ENCODE data around the gene ABCC4. TPM values are rescaled to one million over a fixed set of nuclear protein-coding genes. Genes with fewer than 3 reads are reported as not detected.
A peak's percentile ranks its signal among the peaks of the same experiment; 100 is the strongest.

ABCC4 gene
- total RNA-seq, 1 donor from 2014 or later, result 4.9 TPM

- H3K36me3 ChIP-seq, result no peaks in the 10 kb centered on the region
- H3K9me3 ChIP-seq (replicated peaks), result no peaks in the 10 kb centered on the region
- H3K27me3 ChIP-seq (ENCODE audit: low read depth), result no peaks in the 10 kb centered on the region
- no peak overlapping the region for H3K4me3 ChIP-seq
- intact Hi-C loops (cut with micrococcal nuclease), result loop anchor here (2.0 kb wide), 1 partner anchor 187 kb away; no protein-coding TSS in a partner anchor
- H3K4me1 ChIP-seq, result no peaks in the 10 kb centered on the region
- H3K27ac ChIP-seq (replicated peaks), result no peak overlapping the region
- peak; percentile 90 for TF ChIP-seq CTCF (IDR thresholded peaks at IDR 0.05; ENCODE audit: borderline replicate concordance)
- DNase-seq, result peak; percentile 71
Measured at GRCh38 chr13:95191821-95192563, 109.3 kb downstream of the ABCC4 start.

DNA sequence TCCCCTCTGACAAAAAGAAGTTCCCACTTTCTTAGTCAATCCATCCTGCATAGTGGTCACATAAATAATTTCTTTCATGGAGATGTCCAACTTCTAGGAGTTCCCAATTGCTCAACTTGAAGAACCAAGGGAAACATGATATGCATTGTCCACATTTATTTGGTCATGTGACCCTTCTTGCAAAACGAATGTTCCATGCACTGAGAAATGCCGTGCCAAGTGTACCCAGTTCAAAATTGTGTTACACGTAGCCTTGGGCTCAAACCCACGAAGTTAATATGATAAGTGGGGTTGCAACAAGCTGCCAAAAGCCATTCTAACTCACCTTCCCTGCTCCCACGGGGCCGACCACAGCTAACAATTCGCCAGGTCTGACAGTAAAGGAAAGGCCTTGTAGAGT lies 113.1 kb downstream of the ABCC4 start:
- Histone ChIP-seq H3K4me3 (no peak overlapping the region), H3K4me1 (no peaks in the 10 kb centered on the region), H3K36me3 (no peaks in the 10 kb centered on the region), H3K27me3 (ENCODE audit: low read depth) (no peaks in the 10 kb centered on the region), H3K27ac (replicated peaks) (no peak overlapping the region), H3K9me3 (replicated peaks) (no peaks in the 10 kb centered on the region)
- DNase-seq, result no peak
- no peak for TF ChIP-seq CTCF (IDR thresholded peaks at IDR 0.05; ENCODE audit: borderline replicate concordance)
- intact Hi-C loops (cut with micrococcal nuclease), result loop anchor here (2.0 kb wide), 1 partner anchor 217 kb away; no protein-coding TSS in a partner anchor

GRCh38 chr13:95185851-95186250 lies 115.4 kb downstream of the ABCC4 start:
- DNase-seq, result no peak

DNA sequence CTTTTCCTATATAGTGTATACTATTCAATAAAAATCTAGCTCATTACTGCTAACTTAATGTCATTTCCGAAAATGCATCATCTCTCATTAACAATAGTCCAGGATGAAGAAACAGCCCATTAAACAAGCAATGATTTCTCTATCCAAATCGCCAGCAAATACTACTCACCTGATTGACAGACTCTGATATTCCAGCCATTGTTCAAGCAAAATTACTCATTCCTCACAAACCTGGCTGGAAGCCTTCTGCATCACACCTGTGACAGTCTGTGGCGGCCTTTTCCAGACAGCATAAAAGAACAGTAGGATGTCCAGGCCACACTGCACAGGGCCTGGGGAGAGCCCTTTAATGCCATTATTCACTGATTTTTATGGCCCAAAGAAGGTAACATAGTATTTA lies 115.9 kb downstream of the ABCC4 start:
- H3K4me3 ChIP-seq, result no peak overlapping the region
- H3K9me3 ChIP-seq (replicated peaks), result no peaks in the 10 kb centered on the region
- intact Hi-C loops (cut with micrococcal nuclease), result no loop called here
- DNase-seq, result no peak
- H3K27me3 ChIP-seq (ENCODE audit: low read depth), result no peaks in the 10 kb centered on the region
- H3K36me3 ChIP-seq, result no peaks in the 10 kb centered on the region
- no peak for TF ChIP-seq CTCF (IDR thresholded peaks at IDR 0.05; ENCODE audit: borderline replicate concordance)
- no peak overlapping the region for H3K27ac ChIP-seq (replicated peaks)
- H3K4me1 ChIP-seq, result peaks cover 14% of the 10 kb centered on the region

More at GRCh38 chr13:95185851-95186250, 115.4 kb downstream of the ABCC4 start:
- Histone ChIP-seq H3K27ac (replicated peaks) (no peak overlapping the region), H3K4me1 (peaks cover 9% of the 10 kb centered on the region), H3K27me3 (ENCODE audit: low read depth) (no peaks in the 10 kb centered on the region), H3K4me3 (no peak overlapping the region), H3K36me3 (no peaks in the 10 kb centered on the region), H3K9me3 (replicated peaks) (no peaks in the 10 kb centered on the region)
- intact Hi-C loops (cut with micrococcal nuclease), result no loop called here
- no peak for TF ChIP-seq CTCF (IDR thresholded peaks at IDR 0.05; ENCODE audit: borderline replicate concordance)

- no peak for DNase-seq
- H3K27me3 ChIP-seq (ENCODE audit: low read depth), result no peaks in the 10 kb centered on the region
- intact Hi-C loops (cut with micrococcal nuclease), result no loop called here
- no peak overlapping the region for H3K4me3 ChIP-seq
- H3K4me1 ChIP-seq, result peaks cover 16% of the 10 kb centered on the region
- peaks cover 5% of the 10 kb centered on the region for H3K36me3 ChIP-seq
- H3K27ac ChIP-seq (replicated peaks), result no peak overlapping the region
- peaks cover 4% of the 10 kb centered on the region for H3K9me3 ChIP-seq (replicated peaks)
- no peak for TF ChIP-seq CTCF (IDR thresholded peaks at IDR 0.05; ENCODE audit: borderline replicate concordance)
Measured at GRCh38 chr13:95184317-95184716, 116.9 kb downstream of the ABCC4 start.
